PC-9 (cell line): ENCODE results near the gene PPP1R27. TPM values are rescaled to one million over a fixed set of nuclear protein-coding genes. Genes with fewer than 3 reads are reported as not detected.

Experiments used
- BruUV-seq: library from RNA; stranded (reverse); fragments of 400-500 nt; replicated peaks from 2 replicates; lab custom pipeline; 2021; lab: Mats Ljungman, UMichigan
- CTCF ChIA-PET: fragments of 300-600 bp; sonication (Branson Sonifier 250); formaldehyde crosslinking; loops from one replicate; lab custom pipeline; 2022; ENCODE audit warnings: antibody characterized with exemption; lab: Charles Lee
- POLR2A ChIA-PET: fragments of 300-600 bp; sonication (Branson Sonifier 250); formaldehyde crosslinking; loops from one replicate; lab custom pipeline; 2022; ENCODE audit warnings: antibody characterized with exemption; ENCODE audit not compliant: unreplicated experiment; lab: Charles Lee
- DNase-seq, 2 experiments: peaks; one replicate each; pipeline versions ENCODE4 v3.0.0 to v3.0.0-alpha.2; 2015 to 2022; ENCODE audit warnings: mixed read lengths in 1 of 2
- H2AFZ ChIP-seq: fragments of 200-600 bp; sonication (generic); 2 replicates; pipeline ENCODE4 v1.8.1; 2017; ENCODE audit warnings: antibody characterized with exemption
- H3F3A ChIP-seq: fragments of 200-600 bp; sonication (generic); 2 replicates; pipeline ENCODE4 v1.8.1; 2017; ENCODE audit warnings: antibody characterized with exemption, mild to moderate bottlenecking, low read depth; ENCODE audit not compliant: insufficient read depth
- H3K27ac ChIP-seq: fragments of 200-600 bp; sonication (generic); 2 replicates; pipeline ENCODE4 v1.6.1; 2016; ENCODE audit warnings: mixed run types
- H3K27me3 ChIP-seq: fragments of 200-600 bp; sonication (generic); 2 replicates; pipeline ENCODE4 v1.6.1; 2016; ENCODE audit warnings: low read depth, mixed run types; ENCODE audit not compliant: insufficient read depth
- H3K36me3 ChIP-seq: fragments of 200-600 bp; sonication (generic); 2 replicates; pipeline ENCODE4 v1.6.1; 2016; ENCODE audit warnings: low read depth, mixed run types
- H3K4me1 ChIP-seq: fragments of 200-600 bp; sonication (generic); replicated peaks from 2 replicates; pipeline ENCODE4 v1.6.1; 2016; ENCODE audit warnings: mixed run types; ENCODE audit not compliant: insufficient read depth
- H3K4me2 ChIP-seq: fragments of 200-600 bp; sonication (generic); 2 replicates; pipeline ENCODE4 v1.6.1; 2017; ENCODE audit warnings: mixed run types
- H3K4me3 ChIP-seq: fragments of 200-600 bp; sonication (generic); 2 replicates; pipeline ENCODE4 v1.6.1; 2016; ENCODE audit warnings: mixed run types
- H3K79me2 ChIP-seq: fragments of 200-600 bp; sonication (generic); 2 replicates; pipeline ENCODE4 v1.6.1; 2017; ENCODE audit warnings: low read depth, mixed run types
- H3K9me2 ChIP-seq: fragments of 200-600 bp; sonication (generic); 2 replicates; pipeline ENCODE4 v1.8.1; 2017; ENCODE audit warnings: mild to moderate bottlenecking; ENCODE audit not compliant: insufficient read depth
- H3K9me3 ChIP-seq: fragments of 200-600 bp; sonication (generic); 2 replicates; pipeline ENCODE4 v1.8.1; 2016; ENCODE audit warnings: low read depth; ENCODE audit not compliant: insufficient read depth
- H4K20me1 ChIP-seq: fragments of 200-600 bp; sonication (generic); 2 replicates; pipeline ENCODE4 v1.8.1; 2017; ENCODE audit not compliant: insufficient read depth
- EZH2 ChIP-seq: fragments of 200-600 bp; sonication (generic); IDR thresholded peaks from 2 replicates; pipeline ENCODE4 v1.8.0; 2017; ENCODE audit warnings: antibody characterized with exemption, low read depth
- intact Hi-C: fragments of 100-400 bp; cut with micrococcal nuclease; formaldehyde crosslinking; loops from one replicate; pipeline ENCODE4 v1.10.0; 2022; ENCODE audit not compliant: unreplicated experiment
- total RNA-seq: library from RNA; stranded (reverse); gene quantifications from 2 replicates; pipeline ENCODE4 v1.2.3, GENCODE V29; 2021
- TF ChIP-seq, protein P1 (sequence below): fragments of 200-600 bp; sonication (generic); conservative IDR thresholded peaks from 2 replicates; pipeline ENCODE4 v1.6.1; 2017; ENCODE audit warnings: mixed run types, antibody characterized with exemption, mild to moderate bottlenecking, moderate library complexity

Gene PPP1R27
- total RNA-seq, 1 experiment from 2014 or later = not detected

DNA sequence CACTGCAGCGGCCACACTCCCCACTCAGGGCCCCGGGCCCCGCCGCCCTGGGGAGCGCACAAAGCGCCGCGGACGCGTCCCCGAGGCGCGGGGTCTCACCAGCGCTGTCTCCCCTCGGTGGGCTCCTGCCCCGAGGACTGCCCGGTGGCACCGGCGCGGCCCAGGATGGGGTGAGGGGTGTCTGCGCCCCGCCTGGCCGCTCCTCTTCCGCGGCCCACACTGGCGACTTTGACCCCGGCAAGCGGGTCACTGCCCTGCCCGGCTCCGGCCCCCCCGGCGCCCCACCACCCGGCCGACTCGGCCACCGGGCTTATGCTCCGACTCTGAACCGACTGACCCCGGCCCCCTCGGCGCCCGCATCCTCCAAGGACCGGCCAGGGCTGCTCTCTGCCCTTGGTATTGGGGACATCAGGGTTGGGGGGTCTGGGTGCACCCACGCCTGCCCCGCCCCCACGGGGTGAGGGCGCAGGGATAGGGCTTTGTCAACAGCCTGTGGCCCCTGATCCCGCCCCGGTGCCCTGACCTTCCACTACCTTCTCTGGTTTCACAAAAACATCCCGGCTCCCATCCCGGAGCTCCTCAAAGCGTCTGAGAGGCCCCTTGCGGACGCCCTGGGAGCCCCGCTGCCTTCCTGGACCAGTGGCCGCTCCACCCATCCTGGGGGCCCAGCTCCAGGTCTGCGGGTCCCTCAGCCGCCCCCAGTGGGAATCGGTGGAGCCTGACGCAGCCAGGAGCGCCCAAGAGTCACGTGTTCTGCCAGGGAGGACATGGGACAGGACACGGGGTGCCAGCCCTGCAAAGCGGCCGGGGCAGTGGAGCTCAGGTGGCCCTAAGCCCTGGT lies 30.1 kb downstream of the PPP1R27 start:
- no peaks in the 10 kb centered on the region for H3F3A ChIP-seq
- H3K27ac ChIP-seq = no peak overlapping the region
- no peaks in the 10 kb centered on the region for H3K36me3 ChIP-seq
- H3K4me2 ChIP-seq = no peak overlapping the region
- no peaks in the 10 kb centered on the region for H4K20me1 ChIP-seq
- CTCF ChIA-PET = no interaction called here
- no peaks in the 10 kb centered on the region for H3K79me2 ChIP-seq
- no peak overlapping the region for H2AFZ ChIP-seq
- peaks cover 35% of the 10 kb centered on the region; the same call in 1 of the 2 replicates for H3K27me3 ChIP-seq
- POLR2A ChIA-PET = interaction anchor here (0.5 to 0.9 kb wide), 2 partner anchors 10 to 1569 kb away, joined by 8 to 34 read pairs; no protein-coding TSS in a partner anchor
- intact Hi-C loops = no loop called here
- no peak overlapping the region for H3K4me3 ChIP-seq
- H3K9me2 ChIP-seq = no peaks in the 10 kb centered on the region
- no peaks in the 10 kb centered on the region for H3K4me1 ChIP-seq
- H3K9me3 ChIP-seq = no peaks in the 10 kb centered on the region
- TF ChIP-seq EZH2 = no peak
- TF ChIP-seq, protein P1, sequence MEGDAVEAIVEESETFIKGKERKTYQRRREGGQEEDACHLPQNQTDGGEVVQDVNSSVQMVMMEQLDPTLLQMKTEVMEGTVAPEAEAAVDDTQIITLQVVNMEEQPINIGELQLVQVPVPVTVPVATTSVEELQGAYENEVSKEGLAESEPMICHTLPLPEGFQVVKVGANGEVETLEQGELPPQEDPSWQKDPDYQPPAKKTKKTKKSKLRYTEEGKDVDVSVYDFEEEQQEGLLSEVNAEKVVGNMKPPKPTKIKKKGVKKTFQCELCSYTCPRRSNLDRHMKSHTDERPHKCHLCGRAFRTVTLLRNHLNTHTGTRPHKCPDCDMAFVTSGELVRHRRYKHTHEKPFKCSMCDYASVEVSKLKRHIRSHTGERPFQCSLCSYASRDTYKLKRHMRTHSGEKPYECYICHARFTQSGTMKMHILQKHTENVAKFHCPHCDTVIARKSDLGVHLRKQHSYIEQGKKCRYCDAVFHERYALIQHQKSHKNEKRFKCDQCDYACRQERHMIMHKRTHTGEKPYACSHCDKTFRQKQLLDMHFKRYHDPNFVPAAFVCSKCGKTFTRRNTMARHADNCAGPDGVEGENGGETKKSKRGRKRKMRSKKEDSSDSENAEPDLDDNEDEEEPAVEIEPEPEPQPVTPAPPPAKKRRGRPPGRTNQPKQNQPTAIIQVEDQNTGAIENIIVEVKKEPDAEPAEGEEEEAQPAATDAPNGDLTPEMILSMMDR = no peak
- DNase-seq = no peak
- no TSS peak for BruUV-seq

DNA sequence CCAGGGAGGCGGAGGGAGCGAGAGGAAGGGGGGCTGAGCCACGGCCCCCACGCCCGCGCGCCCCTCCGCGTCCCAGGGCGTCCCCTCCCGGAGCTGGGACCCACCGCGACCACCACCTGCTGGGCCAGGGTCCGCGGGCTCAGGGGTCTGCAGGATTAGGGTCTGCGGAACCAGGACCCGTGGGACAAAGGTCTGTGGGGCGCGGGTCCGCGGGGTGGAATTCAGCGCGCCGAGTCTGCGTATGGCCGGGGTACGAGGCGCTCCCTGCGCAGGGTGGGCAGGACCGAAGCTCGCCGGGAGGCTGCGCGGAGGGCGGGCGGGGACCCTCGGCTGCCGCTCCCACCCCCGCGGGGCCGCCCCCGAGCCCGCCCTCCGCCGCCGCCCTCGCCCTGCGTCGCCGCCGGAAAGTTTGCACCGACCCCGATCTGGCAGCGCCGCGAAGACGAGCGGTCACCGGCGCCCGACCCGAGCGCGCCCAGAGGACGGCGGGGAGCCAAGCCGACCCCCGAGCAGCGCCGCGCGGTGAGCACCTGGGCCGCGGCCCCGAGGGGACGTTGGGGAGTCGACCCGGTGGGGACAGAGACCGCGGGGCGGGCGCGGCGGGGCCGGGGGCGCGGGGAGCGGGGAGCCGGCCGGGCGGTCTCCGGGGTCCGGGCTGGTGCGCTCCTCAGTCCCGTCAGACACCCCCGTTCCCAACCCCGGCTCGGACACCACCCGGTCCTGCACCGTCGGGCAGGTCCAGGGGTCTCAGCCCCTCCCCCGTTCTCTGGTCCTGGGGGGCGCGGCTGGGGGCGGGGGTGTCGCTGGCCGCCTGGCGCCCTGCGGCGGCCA lies 30.9 kb downstream of the PPP1R27 start, which contains the start of gene GCGR:
Gene GCGR (plus strand): TSS at position 423 of the 831 bp plus-strand sequence. CDS start 4,869 bp downstream, outside the sequence.
- Histone ChIP-seq H3K9me3 (no peaks in the 10 kb centered on the region), H3K4me2 (no peak within 1 kb of the TSS), H3K36me3 (no peaks in the 10 kb centered on the region), H3K27ac (no peak within 1 kb of the TSS), H2AFZ (no peak within 1 kb of the TSS), H3K4me3 (no peak within 1 kb of the TSS), H3K79me2 (no peaks in the 10 kb centered on the region), H4K20me1 (no peaks in the 10 kb centered on the region), H3K9me2 (no peaks in the 10 kb centered on the region), H3K27me3 (peaks cover 35% of the 10 kb centered on the region; the same call in 1 of the 2 replicates), H3F3A (no peaks in the 10 kb centered on the region), H3K4me1 (no peaks in the 10 kb centered on the region)
- ChIA-PET POLR2A (no interaction called here), CTCF (no interaction called here)
- no peak for DNase-seq
- TF ChIP-seq, protein P1 = no peak
- TF ChIP-seq EZH2 = no peak
- intact Hi-C loops = no loop called here
- no TSS peak for BruUV-seq

DNA sequence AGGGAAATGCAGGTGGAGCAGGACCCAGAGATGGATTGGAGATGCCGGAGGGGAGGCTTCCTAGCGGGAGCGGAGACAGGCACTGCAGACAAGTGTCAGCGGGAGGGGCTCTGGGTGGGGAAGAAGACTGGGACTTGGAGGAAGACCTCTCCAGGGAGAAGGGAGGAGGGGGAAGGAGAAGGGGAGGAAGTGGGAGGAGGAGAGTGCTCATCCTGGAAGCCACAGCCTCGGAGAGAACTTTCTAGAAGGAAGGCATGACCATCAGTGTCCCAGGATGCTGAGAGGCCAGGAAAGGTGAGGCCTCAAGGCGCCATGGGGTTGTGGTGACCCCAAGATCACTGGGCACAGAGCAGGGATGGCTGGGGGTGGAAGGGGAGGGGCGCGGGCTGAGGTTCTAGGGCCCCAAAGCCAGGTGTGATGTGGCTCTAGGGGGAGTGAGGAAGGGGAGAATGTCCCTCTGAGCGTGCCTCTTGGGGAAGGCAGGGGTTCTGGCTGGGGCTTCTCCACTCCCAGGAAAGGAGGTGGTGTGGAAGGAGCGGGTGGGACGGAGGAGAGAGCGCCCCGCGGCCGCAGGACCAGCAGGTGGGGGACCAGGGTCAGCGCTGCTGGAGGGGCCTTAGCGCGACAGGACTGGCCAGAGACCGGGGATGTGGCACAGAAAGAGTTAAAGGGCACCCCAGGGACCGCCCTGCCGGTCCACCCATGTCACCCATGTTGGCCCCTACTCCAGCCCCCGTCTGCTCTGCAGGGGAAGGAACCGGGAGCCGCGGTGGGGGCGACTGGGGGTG lies 31.8 kb downstream of the PPP1R27 start:
- CTCF ChIA-PET = no interaction called here
- H3K27me3 ChIP-seq = peaks cover 34% of the 10 kb centered on the region; the same call in 1 of the 2 replicates
- intact Hi-C loops = no loop called here

More for the DNA sequence above, 31.8 kb downstream of the PPP1R27 start:
- no peaks in the 10 kb centered on the region for H3K9me2 ChIP-seq
- no peaks in the 10 kb centered on the region for H3F3A ChIP-seq
- no TSS peak for BruUV-seq
- no peaks in the 10 kb centered on the region for H4K20me1 ChIP-seq
- POLR2A ChIA-PET = no interaction called here
- TF ChIP-seq, protein P1 = no peak
- no peak for TF ChIP-seq EZH2
- H3K9me3 ChIP-seq = no peaks in the 10 kb centered on the region
- H3K79me2 ChIP-seq = no peaks in the 10 kb centered on the region
- no peak overlapping the region for H3K4me2 ChIP-seq
- no peak overlapping the region for H2AFZ ChIP-seq
- DNase-seq = no peak
- no peak overlapping the region for H3K4me3 ChIP-seq
- no peaks in the 10 kb centered on the region for H3K36me3 ChIP-seq
- no peaks in the 10 kb centered on the region for H3K4me1 ChIP-seq
- no peak overlapping the region for H3K27ac ChIP-seq
